IMR-90 (cell line): ENCODE data around the gene PBX3. TPM values are rescaled to one million over a fixed set of nuclear protein-coding genes. Genes with fewer than 3 reads are reported as not detected.

Source experiments
- ATAC-seq: fragments of 200-7000 bp; cut with Tn5 transposase; 2 replicates; pipeline ENCODE4 v1.9.1; 2020; ENCODE audit warnings: low read depth, mild to moderate bottlenecking, moderate library complexity
- BruUV-seq: library from RNA; stranded (reverse); fragments of 400-500 nt; replicated peaks from 2 replicates; lab custom pipeline; 2021; lab: Mats Ljungman, UMichigan
- CTCF ChIA-PET: fragments of 300-600 bp; formaldehyde crosslinking; extraction: SDS; loops from one replicate; lab custom pipeline; 2021; ENCODE audit warnings: antibody characterized with exemption; lab: Yijun Ruan, JAX
- POLR2A ChIA-PET: fragments of 300-600 bp; sonication (Branson Sonifier 250); formaldehyde crosslinking; loops from one replicate; lab custom pipeline; 2022; ENCODE audit warnings: antibody characterized with exemption; ENCODE audit not compliant: unreplicated experiment; lab: Charles Lee
- DNase-seq: peaks from one replicate; pipeline ENCODE4 v3.0.0; 2013
- H2AFZ ChIP-seq: replicated peaks from 2 replicates; pipeline ENCODE3; 2013; ENCODE audit warnings: low read length, mild to moderate bottlenecking; ENCODE audit not compliant: poor library complexity
- H2AK5ac ChIP-seq: 2 replicates; pipeline ENCODE4 v1.6.1; 2013; ENCODE audit warnings: low read depth, low read length, inconsistent platforms
- H2AK9ac ChIP-seq: replicated peaks from 2 replicates; pipeline ENCODE3; 2013; ENCODE audit warnings: mild to moderate bottlenecking, low read depth, low read length, moderate library complexity; ENCODE audit not compliant: poor library complexity
- H2BK120ac ChIP-seq: 2 replicates; pipeline ENCODE4 v1.6.1; 2013; ENCODE audit warnings: low read depth, low read length, inconsistent platforms
- H2BK15ac ChIP-seq: 3 replicates; pipeline ENCODE4 v1.6.1; 2013; ENCODE audit warnings: low read depth, low read length, inconsistent platforms
- H2BK20ac ChIP-seq: 2 replicates; pipeline ENCODE4 v1.6.1; 2013; ENCODE audit warnings: low read depth, mild to moderate bottlenecking, inconsistent platforms, low read length, moderate library complexity
- H2BK5ac ChIP-seq: 2 replicates; pipeline ENCODE4 v1.6.1; 2013; ENCODE audit warnings: mild to moderate bottlenecking, low read depth, low read length, inconsistent platforms; ENCODE audit not compliant: poor library complexity, severe bottlenecking
- H3K14ac ChIP-seq: replicated peaks from 2 replicates; pipeline ENCODE4 v1.6.1; 2013; ENCODE audit warnings: low read depth, low read length, inconsistent platforms
- H3K18ac ChIP-seq: 2 replicates; pipeline ENCODE4 v1.6.1; 2013; ENCODE audit warnings: low read depth, low read length, control low read depth
- H3K23ac ChIP-seq: 2 replicates; pipeline ENCODE4 v1.6.1; 2013; ENCODE audit warnings: low read depth, low read length, inconsistent platforms
- H3K27ac ChIP-seq: 2 replicates; pipeline ENCODE4 v1.5.1; 2013; ENCODE audit warnings: mild to moderate bottlenecking, control low read depth, low read length; ENCODE audit not compliant: insufficient read depth
- H3K27me3 ChIP-seq: 2 replicates; pipeline ENCODE4 v1.6.1; 2013; ENCODE audit warnings: low read length; ENCODE audit not compliant: control insufficient read depth, insufficient read depth
- H3K36me3 ChIP-seq: 2 replicates; pipeline ENCODE4 v1.6.1; 2013; ENCODE audit warnings: low read length, mixed read lengths; ENCODE audit not compliant: control insufficient read depth, insufficient read depth
- H3K4ac ChIP-seq: 2 replicates; pipeline ENCODE4 v1.6.1; 2013; ENCODE audit warnings: low read depth, low read length, inconsistent platforms
- H3K4me1 ChIP-seq: 2 replicates; pipeline ENCODE4 v1.6.1; 2013; ENCODE audit warnings: low read length, mixed read lengths; ENCODE audit not compliant: control insufficient read depth, insufficient read depth
- H3K4me2 ChIP-seq: 2 replicates; pipeline ENCODE4 v1.6.1; 2013; ENCODE audit warnings: low read depth, mild to moderate bottlenecking, control low read depth, low read length, moderate library complexity
- H3K4me3 ChIP-seq: 2 replicates; pipeline ENCODE4 v1.5.1; 2013; ENCODE audit warnings: low read depth, mild to moderate bottlenecking, control low read depth, low read length, moderate library complexity; ENCODE audit not compliant: insufficient read depth
- H3K56ac ChIP-seq: 2 replicates; pipeline ENCODE4 v1.6.1; 2013; ENCODE audit warnings: low read length, inconsistent platforms; ENCODE audit not compliant: insufficient read depth; ENCODE audit errors: extremely low read depth
- H3K79me1 ChIP-seq, 2 experiments: 2 replicates each; pipeline ENCODE4 v1.6.1; 2013; ENCODE audit warnings: low read length in 2 of 2, inconsistent platforms in 1 of 2, low read depth in 1 of 2
- H3K9ac ChIP-seq: 2 replicates; pipeline ENCODE4 v1.6.1; 2013; ENCODE audit warnings: low read depth, low read length, control low read depth
- H3K9me1 ChIP-seq: 2 replicates; pipeline ENCODE4 v1.6.1; 2013; ENCODE audit warnings: low read length, inconsistent platforms; ENCODE audit not compliant: insufficient read depth
- H3K9me3 ChIP-seq: 2 replicates; pipeline ENCODE4 v1.6.1; 2013; ENCODE audit warnings: low read length; ENCODE audit not compliant: control insufficient read depth, insufficient read depth
- H4K20me1 ChIP-seq: 2 replicates; pipeline ENCODE4 v1.6.1; 2013; ENCODE audit warnings: low read length, inconsistent platforms; ENCODE audit not compliant: insufficient read depth
- H4K5ac ChIP-seq: 2 replicates; pipeline ENCODE4 v1.6.1; 2013; ENCODE audit warnings: mild to moderate bottlenecking, low read depth, low read length, control low read depth
- H4K8ac ChIP-seq, 2 experiments: 2 replicates each; pipeline ENCODE4 v1.6.1; 2013; ENCODE audit warnings: low read depth in 2 of 2, low read length in 2 of 2, control low read depth in 1 of 2, inconsistent platforms in 1 of 2
- H4K91ac ChIP-seq: 2 replicates; pipeline ENCODE4 v1.6.1; 2013; ENCODE audit warnings: low read depth, low read length, inconsistent platforms; ENCODE audit not compliant: insufficient read depth
- CHD1 ChIP-seq: IDR thresholded peaks from 2 replicates; pipeline ENCODE4 v1.6.1; 2012; ENCODE audit warnings: low read depth, low read length, improper control_type of control experiment
- ELK1 ChIP-seq: fragments of 150-350 bp; IDR thresholded peaks from 2 replicates; pipeline ENCODE4 v1.6.1; 2016; ENCODE audit warnings: low read depth, mild to moderate bottlenecking, low read length, moderate library complexity, borderline replicate concordance
- FOS ChIP-seq: fragments of 150-350 bp; IDR thresholded peaks from 2 replicates; pipeline ENCODE4 v1.6.1; 2016; ENCODE audit warnings: low read depth, low read length
- MAFK ChIP-seq: IDR thresholded peaks from 2 replicates; pipeline ENCODE4 v1.6.1; 2012; ENCODE audit warnings: low read depth, low read length, improper control_type of control experiment
- MAZ ChIP-seq: IDR thresholded peaks from 2 replicates; pipeline ENCODE4 v1.6.1; 2012; ENCODE audit warnings: low read depth, mild to moderate bottlenecking, low read length, improper control_type of control experiment, moderate library complexity, borderline replicate concordance
- RAD21 ChIP-seq: IDR thresholded peaks from 2 replicates; pipeline ENCODE4 v1.6.1; 2012; ENCODE audit warnings: low read length, improper control_type of control experiment
- USF2 ChIP-seq: fragments of 150-350 bp; IDR thresholded peaks from 2 replicates; pipeline ENCODE4 v1.6.1; 2017; ENCODE audit warnings: mild to moderate bottlenecking, antibody characterized with exemption, low read length, low read depth
- WGBS, 2 experiments: methylation state at CpG; one replicate each; pipeline versions ENCODE4 v1.1.5 to v1.1.7; 2013; ENCODE audit warnings: missing lambda C conversion rate in 2 of 2; ENCODE audit not compliant: insufficient read length in 1 of 2; ENCODE audit errors: extremely low coverage in 2 of 2; 5-methylcytosine and 5-hydroxymethylcytosine counted together
- dilution Hi-C: fragments of 300-500 bp; cut with HindIII; formaldehyde crosslinking; loops from one replicate; pipeline ENCODE4 v1.14.3; 2018; ENCODE audit warnings: low sequenced_read_pairs; ENCODE audit not compliant: unreplicated experiment
- in situ Hi-C: fragments of 300-500 bp; cut with MboI; formaldehyde crosslinking; loops from 3 replicates; pipeline ENCODE4 v1.14.3; 2019; ENCODE audit warnings: low sequenced_read_pairs, inconsistent platforms, mixed read lengths
- intact Hi-C: fragments of 100-400 bp; cut with micrococcal nuclease; formaldehyde crosslinking; loops from 2 replicates; pipeline ENCODE4 v1.10.0; 2022
- polyA plus RNA-seq, 3 experiments: library from polyadenylated mRNA; depleted of rRNA; stranded (reverse); fragments of >200 nt; gene quantifications; 2 replicates each; pipeline ENCODE4 v1.2.3, GENCODE V29; 2012; ENCODE audit warnings: low replicate concordance in 1 of 3
- total RNA-seq: library from RNA; depleted of rRNA; stranded (reverse); fragments of >200 nt; gene quantifications from 2 replicates; pipeline ENCODE4 v1.2.3, GENCODE V29; 2012

PBX3 gene
- total and polyA plus RNA-seq, 2 of the 4 experiments (the other 2 are of a cell fraction) = 12.0 to 15.6 TPM

DNA sequence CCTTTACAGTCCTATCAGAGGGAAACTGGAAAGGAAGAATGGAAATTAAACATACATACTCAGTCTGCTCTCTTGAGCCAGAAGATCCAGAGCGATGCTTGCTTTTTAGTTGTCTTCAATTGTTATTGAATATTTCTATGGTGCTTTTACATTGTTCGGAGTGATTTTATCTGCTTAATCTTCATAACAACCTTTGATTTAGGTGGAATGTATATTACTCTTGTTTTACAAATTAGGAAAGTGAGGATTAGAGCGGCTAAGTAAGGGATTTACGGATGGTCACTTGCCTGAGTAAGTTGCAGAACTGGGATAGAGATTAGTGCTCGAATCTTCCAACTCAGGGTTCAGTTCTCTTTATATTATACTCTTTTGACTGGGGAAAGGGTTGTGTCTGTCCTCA is 69.1 kb downstream of the PBX3 start:
- Histone ChIP-seq H2BK120ac (no peak overlapping the region), H4K91ac (no peak overlapping the region), H3K4me2 (no peak overlapping the region), H2BK5ac (no peak overlapping the region), H3K27me3 (no peaks in the 10 kb centered on the region), H2BK15ac (no peak overlapping the region), H3K9me1 (peaks cover 3% of the 10 kb centered on the region; the same call in 1 of the 2 replicates), H3K4ac (no peak overlapping the region), H3K79me1 (peaks cover 11 to 28% of the 10 kb centered on the region in 2 experiments; a peak in 3 of 4 replicates), H3K14ac (no peak overlapping the region), H2AFZ (no peak overlapping the region), H3K9ac (no peak overlapping the region), H3K56ac (no peak overlapping the region), H2AK5ac (no peak overlapping the region), H3K9me3 (no peaks in the 10 kb centered on the region), H2BK20ac (no peak overlapping the region), H3K4me1 (no peaks in the 10 kb centered on the region), H3K36me3 (no peaks in the 10 kb centered on the region; the same call in 1 of the 2 replicates), H3K27ac (no peak overlapping the region), H4K8ac (no peak overlapping the region), H3K18ac (no peak overlapping the region), H3K23ac (no peak overlapping the region), H3K4me3 (no peak overlapping the region), H2AK9ac (no peak overlapping the region), H4K5ac (no peak overlapping the region), H4K20me1 (no peaks in the 10 kb centered on the region; the same call in 1 of the 2 replicates)
- no CpG with 5 or more reads among the region's 5 CpGs for WGBS, 2 experiments
- BruUV-seq = no TSS peak
- CTCF ChIA-PET = no interaction called here
- POLR2A ChIA-PET = no interaction called here
- dilution Hi-C loops = no loop called here
- intact Hi-C loops = no loop called here
- no peak for ATAC-seq
- no peak for TF ChIP-seq USF2
- TF ChIP-seq CHD1 = no peak
- no peak for TF ChIP-seq MAFK
- TF ChIP-seq FOS = no peak
- no peak for TF ChIP-seq MAZ
- no peak for TF ChIP-seq ELK1
- TF ChIP-seq RAD21 = no peak
- DNase-seq = no peak
- in situ Hi-C loops = no loop called here
